Endothelial cell (in vitro differentiated cells): ENCODE data around the gene MYZAP. TPM values are rescaled to one million over a fixed set of nuclear protein-coding genes. Genes with fewer than 3 reads are reported as not detected.

Experiments
- DNase-seq: peaks from one replicate; pipeline ENCODE4 v3.0.0; 2021; ENCODE audit warnings: low spot score
- H3K27ac Mint-ChIP-seq: one replicate; pipeline ENCODE4 v1.8.0; 2021; ENCODE audit warnings: mixed read lengths, inconsistent platforms; ENCODE audit not compliant: unreplicated experiment
- H3K27me3 Mint-ChIP-seq: one replicate; pipeline ENCODE4 v1.8.0; 2021; ENCODE audit warnings: mild to moderate bottlenecking, moderate library complexity, mixed read lengths, inconsistent platforms; ENCODE audit not compliant: unreplicated experiment
- H3K36me3 Mint-ChIP-seq: one replicate; pipeline ENCODE4 v1.8.0; 2021; ENCODE audit warnings: mild to moderate bottlenecking, low read depth, mixed read lengths, inconsistent platforms; ENCODE audit not compliant: unreplicated experiment
- H3K4me1 Mint-ChIP-seq: one replicate; pipeline ENCODE4 v1.8.0; 2021; ENCODE audit warnings: mild to moderate bottlenecking, mixed read lengths, inconsistent platforms; ENCODE audit not compliant: unreplicated experiment
- H3K4me3 Mint-ChIP-seq: one replicate; pipeline ENCODE4 v1.8.0; 2021; ENCODE audit warnings: mild to moderate bottlenecking, mixed read lengths, inconsistent platforms; ENCODE audit not compliant: unreplicated experiment
- H3K9me3 Mint-ChIP-seq: one replicate; pipeline ENCODE4 v1.8.0; 2021; ENCODE audit warnings: mixed read lengths, inconsistent platforms; ENCODE audit not compliant: unreplicated experiment
- total RNA-seq: library from RNA; stranded (reverse); fragmentation: NEBNext Ultra II Directional; extraction: Animal tissue kit (Norgen Biotek cat#: 25700); gene quantifications from one replicate; pipeline ENCODE4 v1.2.1, GENCODE V29; 2021; ENCODE audit not compliant: unreplicated experiment
- TF ChIP-seq, protein P1 (sequence below): fragments of 200-600 bp; sonication (generic); IDR thresholded peaks from one replicate; pipeline ENCODE4 v1.5.0; 2021; ENCODE audit warnings: antibody characterized with exemption; ENCODE audit not compliant: unreplicated experiment

Gene MYZAP
- total RNA-seq, 1 donor from 2014 or later: 55.3 TPM

DNA sequence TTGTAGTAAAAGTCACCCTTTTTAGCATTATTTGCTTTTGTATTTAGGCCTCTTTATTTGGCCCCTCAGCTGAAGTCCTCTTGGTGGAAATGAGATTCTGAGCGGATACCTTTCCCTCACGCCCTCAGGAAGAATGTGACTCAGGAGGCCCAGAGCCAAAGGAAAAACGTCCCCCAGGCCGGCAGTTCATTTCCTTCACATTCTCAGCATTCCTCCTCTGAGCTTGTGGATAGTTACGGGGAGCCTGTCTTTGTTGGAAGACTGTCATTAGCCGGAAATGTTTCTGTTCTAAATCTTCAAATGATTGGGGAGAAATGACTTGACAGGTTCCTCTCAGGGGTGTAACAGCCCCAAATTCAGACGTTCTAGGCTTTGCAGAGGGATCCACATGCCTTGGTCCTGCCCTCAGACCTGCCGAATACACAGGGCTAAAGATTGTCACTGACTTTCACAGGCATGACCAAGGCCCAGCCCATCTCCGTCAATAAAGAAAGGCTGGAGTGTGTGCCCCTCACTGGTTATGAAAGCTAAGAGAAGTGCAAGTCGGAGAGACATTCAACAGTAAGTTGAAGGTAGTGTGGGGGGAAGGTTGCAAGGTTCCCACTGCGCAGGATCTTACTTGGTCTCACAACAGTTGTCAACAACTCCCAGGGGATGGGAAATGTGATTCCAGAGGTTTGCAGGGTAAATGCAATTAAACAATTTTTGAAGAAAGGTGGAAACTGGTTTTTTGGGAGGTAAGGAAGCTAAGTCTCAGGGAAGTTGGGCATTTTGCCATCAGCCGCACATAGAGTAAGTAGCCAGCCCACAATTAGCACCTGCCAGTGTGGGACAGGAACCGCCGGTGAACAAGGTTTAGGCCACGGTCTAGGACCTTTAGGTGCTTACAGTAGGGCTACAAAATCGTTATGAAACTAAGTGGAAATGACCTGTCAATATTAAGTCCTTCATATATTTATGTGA lies 39.7 kb upstream of the MYZAP start:
- Mint-ChIP-seq H3K27me3 (peaks cover 19% of the 10 kb centered on the region), H3K4me1 (peaks cover 70% of the 10 kb centered on the region), H3K27ac (peak overlapping the region; percentile 94), H3K9me3 (no peaks in the 10 kb centered on the region), H3K4me3 (peak overlapping the region; percentile 24), H3K36me3 (peaks cover 67% of the 10 kb centered on the region)
- TF ChIP-seq, protein P1, sequence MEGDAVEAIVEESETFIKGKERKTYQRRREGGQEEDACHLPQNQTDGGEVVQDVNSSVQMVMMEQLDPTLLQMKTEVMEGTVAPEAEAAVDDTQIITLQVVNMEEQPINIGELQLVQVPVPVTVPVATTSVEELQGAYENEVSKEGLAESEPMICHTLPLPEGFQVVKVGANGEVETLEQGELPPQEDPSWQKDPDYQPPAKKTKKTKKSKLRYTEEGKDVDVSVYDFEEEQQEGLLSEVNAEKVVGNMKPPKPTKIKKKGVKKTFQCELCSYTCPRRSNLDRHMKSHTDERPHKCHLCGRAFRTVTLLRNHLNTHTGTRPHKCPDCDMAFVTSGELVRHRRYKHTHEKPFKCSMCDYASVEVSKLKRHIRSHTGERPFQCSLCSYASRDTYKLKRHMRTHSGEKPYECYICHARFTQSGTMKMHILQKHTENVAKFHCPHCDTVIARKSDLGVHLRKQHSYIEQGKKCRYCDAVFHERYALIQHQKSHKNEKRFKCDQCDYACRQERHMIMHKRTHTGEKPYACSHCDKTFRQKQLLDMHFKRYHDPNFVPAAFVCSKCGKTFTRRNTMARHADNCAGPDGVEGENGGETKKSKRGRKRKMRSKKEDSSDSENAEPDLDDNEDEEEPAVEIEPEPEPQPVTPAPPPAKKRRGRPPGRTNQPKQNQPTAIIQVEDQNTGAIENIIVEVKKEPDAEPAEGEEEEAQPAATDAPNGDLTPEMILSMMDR: no peak
- DNase-seq: peak; percentile 65

DNA sequence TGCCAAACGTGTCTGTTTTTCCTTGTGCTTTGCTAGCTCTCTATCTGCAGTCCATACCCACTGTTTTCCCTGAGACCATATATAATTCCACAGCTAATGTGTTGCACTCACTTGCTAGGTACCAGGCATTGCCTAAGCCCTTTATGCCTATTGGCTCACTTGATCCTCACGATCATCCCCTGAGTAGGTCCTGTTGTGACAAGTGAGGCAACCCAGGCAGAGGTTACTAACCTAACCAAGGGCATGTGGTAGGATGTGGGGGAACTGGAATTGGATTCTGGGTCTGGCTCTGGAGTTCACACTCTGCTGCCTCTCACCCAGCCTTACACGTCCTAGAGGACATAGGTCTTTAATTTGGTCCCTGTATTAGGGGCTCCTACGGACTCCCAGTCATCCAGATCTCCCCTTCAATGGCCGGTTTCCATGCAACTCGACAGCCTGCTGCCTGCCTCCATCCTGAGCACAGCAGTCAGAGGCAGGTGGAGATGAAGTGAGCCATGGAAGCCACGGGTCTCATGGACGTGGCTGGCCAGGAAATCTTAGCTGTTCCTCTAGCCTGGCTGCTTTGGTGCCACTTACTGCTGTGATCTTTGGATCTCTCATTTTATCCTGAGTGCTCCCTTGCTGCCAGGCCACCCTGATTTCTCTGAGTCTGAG lies 38.9 kb upstream of the MYZAP start:
- Mint-ChIP-seq H3K27me3 (peaks cover 19% of the 10 kb centered on the region), H3K9me3 (no peaks in the 10 kb centered on the region), H3K4me3 (no peak overlapping the region)

DNA sequence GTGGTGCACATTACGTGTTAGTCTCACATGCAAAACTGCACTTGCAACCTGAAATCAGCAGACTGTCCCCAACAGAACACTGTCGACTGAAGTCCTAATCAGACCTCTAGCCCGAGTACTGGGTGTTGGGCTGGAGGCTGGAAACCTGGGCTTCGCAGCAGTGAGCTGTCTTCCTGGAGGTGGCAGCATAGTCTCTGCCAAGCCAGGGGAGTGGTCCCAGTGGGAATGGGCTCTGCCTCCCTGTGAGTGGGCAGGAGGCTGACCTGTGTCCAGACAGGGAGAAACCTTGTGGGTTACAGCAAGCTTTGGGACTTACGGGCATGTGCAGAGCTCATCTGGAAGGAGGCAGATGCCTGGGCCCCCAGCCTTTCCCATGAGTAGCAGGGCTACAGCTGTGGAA lies 38.2 kb upstream of the MYZAP start:
- DNase-seq: no peak
- Mint-ChIP-seq H3K27ac (peak overlapping the region; percentile 94), H3K4me3 (no peak overlapping the region), H3K4me1 (peaks cover 64% of the 10 kb centered on the region), H3K9me3 (no peaks in the 10 kb centered on the region), H3K27me3 (peaks cover 21% of the 10 kb centered on the region), H3K36me3 (peaks cover 59% of the 10 kb centered on the region)
- TF ChIP-seq, protein P1: no peak

More for the DNA sequence above, 38.9 kb upstream of the MYZAP start:
- no peak for DNase-seq
- H3K27ac Mint-ChIP-seq: peak overlapping the region; percentile 94
- H3K36me3 Mint-ChIP-seq: peaks cover 64% of the 10 kb centered on the region
- TF ChIP-seq, protein P1: no peak
- H3K4me1 Mint-ChIP-seq: peaks cover 70% of the 10 kb centered on the region

DNA sequence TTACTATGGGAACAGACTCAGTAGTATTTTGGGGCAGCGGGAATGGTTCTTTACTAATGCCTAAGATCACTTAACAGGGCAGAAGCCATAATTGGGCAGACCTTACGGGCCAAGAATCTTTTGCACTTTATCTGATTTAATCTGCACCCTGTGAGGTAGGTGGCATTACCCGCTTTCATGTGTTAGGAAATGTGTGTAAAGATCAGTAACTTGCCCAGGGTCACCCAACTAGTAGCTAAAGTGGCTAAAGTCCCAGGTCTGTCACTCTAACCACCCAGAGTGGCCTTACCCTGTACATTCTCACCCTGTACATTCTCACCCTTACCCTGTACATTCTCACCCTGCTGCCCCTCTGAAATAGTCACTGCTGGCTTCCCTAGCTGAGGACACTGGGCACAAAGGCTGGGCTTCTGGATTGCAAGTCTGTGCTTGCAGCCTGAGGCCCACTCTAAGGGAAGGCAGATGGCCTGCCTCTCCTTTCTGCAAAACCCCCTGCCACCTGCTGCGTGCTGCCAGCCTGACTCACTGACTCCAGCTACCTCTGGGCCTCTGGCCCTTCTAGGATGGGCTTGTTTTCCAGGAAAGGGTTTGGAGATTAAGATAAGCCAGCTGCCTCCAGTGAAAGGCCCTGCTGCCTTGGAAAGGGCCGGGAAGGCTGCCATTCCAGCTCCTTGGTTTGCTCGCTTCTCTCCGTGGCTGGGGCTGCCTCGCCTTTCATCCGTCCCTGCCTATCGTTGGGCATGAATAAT lies 37.5 kb upstream of the MYZAP start:
- peak overlapping the region; percentile 13 for H3K4me3 Mint-ChIP-seq
- TF ChIP-seq, protein P1: no peak
- peaks cover 63% of the 10 kb centered on the region for H3K4me1 Mint-ChIP-seq
- peak overlapping the region; percentile 79 for H3K27ac Mint-ChIP-seq
- DNase-seq: no peak
- no peaks in the 10 kb centered on the region for H3K9me3 Mint-ChIP-seq
- peaks cover 54% of the 10 kb centered on the region for H3K36me3 Mint-ChIP-seq
- H3K27me3 Mint-ChIP-seq: peaks cover 18% of the 10 kb centered on the region
